DMS53 treated with DMSO at 0.1 percent for 48 hours (cell line): ENCODE results near the gene NASP.
"Not testable (repeated sequence)": the region's sequence is repeated elsewhere in the genome, so short reads cannot be mapped to it uniquely, and the experiment has no call there.

ENCODE experiments used
- DNase-seq: peaks from one replicate; lab custom pipeline; 2025; ENCODE audit not compliant: unreplicated experiment; lab: John Stamatoyannopoulos, UW

NASP gene

DNA sequence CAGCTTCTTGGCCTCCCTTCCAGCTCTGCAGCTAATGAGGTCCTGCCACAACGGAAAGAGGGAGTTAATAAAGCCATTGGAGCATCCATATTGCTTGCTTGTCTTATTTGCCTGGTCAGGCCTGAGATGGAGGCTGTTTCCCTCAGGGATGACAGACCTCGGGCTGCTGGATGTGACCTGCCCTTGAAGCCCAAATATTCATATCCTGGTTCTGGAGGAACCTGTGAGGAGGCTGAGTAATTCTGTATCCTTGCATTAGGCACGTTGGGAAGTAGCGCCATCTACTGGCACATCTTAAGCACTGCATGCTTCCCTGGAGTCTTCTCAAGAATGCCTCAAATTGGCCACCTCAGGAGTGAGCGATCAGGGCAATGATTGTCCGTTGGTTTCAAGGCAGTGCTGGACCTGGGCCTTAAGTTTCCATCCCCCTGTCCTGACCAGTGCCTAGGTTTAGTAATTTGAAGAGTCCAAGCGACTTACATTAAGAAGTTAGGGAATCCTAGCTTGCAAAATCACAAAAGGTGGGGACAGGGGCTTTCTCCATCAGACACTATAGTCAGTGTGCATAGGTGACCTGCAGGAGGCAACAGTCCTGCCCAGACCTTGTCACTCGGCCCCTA, 13.8 kb upstream of the NASP start:
- peak; percentile 74 for DNase-seq

DNA sequence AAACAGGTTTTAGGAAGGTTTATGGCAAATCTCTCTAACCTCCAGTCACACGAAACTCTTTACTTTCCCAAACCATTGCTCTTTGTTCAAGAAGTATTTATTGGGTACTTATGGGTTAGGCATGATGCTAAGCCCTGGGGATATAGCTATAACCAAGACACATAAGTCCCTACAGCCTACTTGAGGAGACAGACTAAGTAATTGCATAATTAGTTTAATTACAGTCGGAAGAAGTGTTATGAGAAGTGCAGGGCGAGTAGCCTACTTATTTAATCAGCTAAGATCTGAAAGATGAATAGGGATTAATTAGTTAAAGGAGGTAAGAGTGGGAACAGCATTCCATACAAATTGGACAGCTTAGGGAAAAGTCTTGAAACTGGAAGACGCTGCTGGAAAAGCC, 13.2 kb upstream of the NASP start:
- DNase-seq, result no peak

DNA sequence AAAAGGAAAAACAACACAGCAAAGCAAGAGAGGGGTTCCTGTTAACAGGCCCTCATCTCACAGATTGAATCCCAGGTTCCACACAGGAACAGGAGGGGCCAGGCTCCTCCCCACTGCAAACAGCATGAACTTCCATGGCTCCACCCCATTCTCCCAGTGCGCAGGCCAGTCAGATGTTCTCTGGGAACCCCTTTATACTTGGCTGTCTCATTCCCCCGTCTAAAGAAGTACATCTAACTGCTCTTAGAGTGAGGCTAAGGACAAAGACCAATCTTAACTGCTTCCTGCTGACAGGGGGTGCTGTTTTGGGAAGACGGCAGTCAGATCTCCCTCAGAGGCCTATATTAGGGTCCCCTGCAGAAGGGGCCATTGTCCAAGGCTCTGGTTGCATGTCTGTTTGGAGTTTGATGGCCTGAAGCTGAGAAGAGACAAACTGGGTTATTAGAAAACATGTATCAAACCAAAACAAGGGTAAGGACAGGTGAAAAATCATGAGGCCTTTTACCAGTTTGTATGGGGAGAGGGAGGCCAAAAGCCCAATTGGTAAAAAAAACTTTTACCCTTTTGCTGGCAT, 10.5 kb upstream of the NASP start:
- DNase-seq, result no peak

DNA sequence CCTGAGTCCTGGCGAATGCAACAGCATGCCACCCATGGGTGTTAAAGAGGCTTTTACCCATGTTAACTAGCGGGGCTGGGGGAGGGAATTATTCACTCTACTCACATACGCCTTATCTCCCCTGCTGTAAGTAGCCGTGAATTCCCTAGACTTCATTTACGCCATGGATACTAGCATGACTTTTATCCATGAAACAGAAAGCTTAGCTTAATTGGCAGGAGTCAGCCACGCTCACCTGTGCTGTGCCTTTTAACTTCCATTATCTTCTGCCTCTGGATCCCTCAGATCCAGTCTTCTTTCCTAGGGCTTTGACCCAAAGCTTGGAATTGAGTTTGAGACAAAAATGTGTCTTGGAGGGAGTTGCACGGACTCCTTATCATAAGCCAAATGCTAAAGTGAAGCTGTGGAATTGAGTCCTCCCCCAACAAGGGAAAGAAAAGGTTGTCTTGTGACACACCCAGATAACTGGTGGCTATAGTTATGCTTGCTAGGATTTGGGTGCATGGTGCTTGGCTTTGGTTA, 9.7 kb upstream of the NASP start:
- no peak for DNase-seq

DNA sequence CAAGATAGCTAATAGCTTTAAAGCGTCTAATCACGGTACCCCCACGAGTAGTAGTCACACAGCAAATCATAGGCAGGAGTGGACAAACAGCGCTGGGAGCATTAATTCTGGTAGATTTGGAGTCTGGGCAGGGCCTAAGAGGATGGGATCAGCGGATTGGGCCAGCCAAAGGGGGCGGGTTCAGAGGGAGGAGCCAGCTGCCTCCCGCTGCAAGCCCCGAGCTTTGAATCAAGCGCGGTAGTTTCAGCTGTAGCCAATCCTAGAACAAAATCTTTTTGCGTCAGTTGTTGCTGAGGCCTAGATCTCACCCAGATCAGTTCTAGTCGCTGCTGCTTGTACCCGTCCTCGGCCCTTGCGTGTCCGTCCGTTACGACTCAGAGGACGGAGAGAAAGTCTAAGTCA, 576 bp upstream of the NASP start:
- peak; percentile 96 for DNase-seq

DNA sequence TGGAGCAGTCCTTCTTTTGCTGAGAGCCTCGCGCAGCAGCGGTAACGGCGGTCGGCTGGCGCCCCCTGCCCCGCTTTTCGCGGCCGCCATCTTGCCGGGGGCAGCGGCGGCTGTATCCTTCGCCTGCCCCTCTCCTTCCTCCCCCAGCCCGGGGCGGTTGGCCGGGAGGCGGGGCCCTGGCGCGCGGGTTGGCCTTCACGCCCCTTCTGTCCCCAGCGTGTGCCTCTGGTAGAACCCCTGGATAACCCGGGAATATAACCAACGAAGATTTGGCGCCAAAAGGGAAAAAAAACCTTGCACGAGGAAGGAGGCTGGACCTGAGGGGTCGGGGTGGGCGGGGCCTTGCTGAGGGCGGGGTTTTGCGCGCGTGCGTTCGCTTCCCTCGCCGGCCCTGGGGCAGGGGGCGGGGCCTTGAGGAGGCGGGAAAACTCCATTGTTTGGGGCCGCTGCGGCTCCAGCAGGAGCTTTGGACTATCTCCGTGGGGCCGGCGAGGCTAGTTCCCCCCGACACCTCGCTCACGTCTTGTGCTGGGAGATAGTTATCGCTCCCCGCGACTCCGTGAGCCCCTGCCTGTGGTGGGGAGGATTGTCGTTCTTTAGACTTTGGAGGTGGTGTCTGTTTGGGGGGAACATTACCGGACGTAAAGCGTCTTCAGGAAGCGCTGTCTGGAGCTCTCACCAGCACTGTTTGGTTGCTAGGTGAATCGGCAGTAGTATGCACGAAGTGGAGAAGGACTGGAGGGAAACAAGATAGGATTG, 689 bp downstream of the NASP start:
- DNase-seq, result peak; percentile 77

DNA sequence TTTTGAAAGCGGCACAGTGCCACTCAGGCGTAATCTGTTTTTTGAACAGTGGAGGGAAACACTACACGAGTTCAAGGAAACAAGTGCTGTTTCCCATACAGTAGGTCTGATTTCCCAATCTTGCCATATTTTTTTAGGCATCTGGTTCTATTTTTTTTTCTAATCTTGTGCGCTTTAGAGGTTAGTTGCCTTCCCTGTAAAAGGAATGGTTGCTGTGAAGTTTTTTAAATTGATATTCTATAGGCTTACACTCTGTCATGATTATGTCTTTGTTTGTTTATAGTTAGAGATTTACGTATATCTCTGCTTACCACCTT, 1.2 kb downstream of the NASP start:
- no peak for DNase-seq

DNA sequence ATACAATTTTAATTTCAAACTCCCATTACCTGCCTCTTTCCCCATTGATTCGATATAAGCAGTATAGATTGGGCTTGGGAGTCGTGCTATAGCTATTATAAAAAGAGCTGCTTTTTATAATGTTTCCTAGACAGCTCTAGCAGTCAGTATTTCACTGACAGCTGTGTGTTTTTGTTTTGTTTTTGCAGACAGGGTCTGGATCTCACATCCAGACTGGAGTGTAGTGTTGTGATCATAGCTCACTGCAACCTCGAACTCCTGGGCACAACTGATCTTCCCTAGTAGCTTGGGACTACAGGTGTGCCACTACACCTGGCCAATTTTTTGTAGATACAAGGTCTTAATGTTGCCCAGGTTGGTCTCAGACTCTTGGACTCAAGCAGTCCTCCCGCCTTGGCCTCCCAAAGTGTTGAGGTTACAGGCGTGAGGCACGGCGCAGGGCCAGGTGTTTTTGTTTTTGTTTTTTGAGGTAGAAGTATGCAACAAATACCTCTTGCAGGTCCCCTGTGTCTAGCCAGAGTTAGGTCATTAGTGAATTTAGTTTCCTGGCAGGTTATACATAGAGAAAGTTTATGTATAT, 1.7 kb downstream of the NASP start:
- DNase-seq, result no peak

DNA sequence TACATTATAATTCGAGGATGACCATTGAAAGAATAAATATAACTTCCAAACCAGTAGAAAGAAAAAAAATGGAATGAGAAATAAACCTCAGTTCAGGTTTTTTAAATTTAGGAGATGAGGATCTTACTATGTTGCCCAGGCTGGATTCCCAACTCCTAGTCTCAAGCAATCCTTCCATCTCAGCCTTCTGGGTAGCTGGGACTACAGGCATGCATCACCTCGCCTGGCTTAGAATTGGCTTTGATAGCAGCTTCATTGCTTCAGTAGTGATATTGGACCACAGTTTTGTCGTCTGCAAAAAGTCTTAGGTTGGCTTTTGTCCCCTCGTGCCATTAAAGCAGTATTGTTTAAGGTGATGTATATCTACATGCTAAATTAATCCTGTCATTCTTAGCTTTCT, 2.9 kb downstream of the NASP start:
- no peak for DNase-seq

DNA sequence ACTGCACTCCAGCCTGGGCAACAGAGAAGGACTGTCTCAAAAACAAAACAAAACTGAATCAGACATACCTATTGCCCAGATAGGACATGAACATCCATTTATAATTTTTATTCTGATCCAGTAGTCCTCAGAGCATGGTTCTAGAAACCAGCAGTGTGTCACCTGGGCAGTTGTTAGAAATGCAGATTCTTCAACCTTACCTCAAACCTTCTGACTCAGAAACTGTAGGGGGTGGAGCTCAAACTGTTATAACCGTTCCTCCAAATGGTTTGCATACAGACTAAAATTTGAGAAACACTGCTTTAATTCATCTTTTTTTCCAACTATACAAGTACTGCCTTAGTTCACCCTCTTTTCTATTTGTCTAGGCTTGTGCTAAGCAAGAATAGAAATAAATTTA, 6.0 kb downstream of the NASP start:
- DNase-seq, result no peak

DNA sequence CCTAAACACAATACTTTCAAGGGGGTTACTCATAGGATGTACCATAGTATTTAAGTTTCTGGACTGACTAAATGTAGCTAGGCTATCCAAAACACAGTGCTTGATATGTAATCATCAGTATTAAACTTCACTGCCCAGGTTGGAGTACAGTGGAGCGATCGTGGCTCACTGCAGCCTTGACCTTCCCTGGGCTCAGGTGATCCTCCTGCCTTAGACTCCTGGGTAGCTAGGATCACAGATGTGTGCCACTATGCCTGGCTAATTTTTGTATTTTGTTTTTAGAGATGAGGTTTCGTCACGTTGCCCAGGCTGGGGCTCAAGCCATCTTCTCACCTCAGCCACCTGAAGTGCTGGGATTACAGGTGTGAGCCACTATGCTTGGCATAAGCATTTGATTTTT, 10.6 kb downstream of the NASP start:
- no peak for DNase-seq

DNA sequence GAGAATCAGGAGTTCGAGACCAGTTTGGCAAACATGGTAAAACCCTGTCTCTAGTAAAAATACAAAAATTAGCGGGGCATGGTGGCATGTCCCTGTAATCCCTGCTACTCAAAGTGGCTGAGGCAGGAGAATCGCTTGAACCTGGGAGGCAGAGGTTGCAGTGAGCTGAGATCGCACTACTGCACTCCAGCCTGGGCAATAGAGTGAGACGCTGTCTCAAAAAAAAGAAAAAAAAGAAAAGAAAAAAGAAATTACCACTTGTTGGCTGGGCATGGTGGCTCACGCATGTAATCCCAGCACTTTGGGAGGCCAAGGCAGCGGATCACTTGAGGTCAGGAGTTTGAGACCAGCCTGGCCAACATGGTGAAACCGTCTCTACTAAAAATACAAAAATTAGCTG, 12.9 kb downstream of the NASP start:
- not testable (repeated sequence) for DNase-seq

DNA sequence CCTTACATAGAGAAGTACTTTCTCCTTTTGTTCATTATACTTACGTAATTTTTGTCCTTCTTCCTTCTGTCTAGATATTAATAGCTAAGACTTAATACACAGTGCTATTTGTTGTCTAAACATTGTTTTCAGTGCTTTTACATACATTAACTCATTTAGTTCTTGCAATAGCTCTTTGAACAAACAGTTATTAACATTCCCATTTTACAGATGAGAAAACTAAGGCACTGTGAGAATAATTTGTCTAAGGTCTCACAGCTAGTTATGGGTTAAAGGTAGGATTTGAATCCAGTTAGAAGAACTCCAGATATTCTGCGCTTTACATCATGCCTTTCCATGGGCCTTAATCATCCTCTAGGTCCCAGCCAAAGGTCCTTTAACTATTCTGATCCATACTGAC, 20.4 kb downstream of the NASP start:
- no peak for DNase-seq

DNA sequence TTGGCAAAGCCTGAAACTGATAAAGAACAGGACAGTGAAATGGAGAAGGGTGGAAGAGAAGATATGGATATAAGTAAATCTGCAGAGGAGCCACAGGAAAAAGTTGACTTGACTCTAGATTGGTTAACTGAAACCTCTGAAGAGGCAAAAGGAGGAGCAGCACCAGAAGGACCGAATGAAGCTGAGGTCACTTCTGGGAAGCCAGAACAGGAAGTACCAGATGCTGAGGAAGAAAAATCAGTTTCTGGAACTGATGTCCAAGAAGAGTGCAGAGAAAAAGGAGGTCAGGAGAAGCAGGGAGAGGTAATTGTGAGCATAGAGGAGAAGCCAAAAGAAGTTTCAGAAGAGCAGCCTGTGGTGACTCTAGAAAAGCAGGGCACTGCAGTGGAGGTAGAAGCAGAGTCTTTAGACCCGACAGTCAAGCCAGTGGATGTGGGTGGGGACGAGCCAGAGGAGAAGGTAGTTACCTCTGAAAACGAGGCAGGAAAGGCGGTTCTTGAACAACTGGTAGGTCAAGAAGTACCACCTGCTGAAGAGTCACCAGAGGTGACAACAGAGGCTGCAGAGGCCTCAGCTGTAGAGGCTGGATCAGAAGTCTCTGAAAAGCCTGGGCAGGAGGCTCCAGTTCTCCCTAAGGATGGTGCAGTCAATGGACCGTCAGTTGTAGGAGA, 23.7 kb downstream of the NASP start:
- DNase-seq, result no peak

DNA sequence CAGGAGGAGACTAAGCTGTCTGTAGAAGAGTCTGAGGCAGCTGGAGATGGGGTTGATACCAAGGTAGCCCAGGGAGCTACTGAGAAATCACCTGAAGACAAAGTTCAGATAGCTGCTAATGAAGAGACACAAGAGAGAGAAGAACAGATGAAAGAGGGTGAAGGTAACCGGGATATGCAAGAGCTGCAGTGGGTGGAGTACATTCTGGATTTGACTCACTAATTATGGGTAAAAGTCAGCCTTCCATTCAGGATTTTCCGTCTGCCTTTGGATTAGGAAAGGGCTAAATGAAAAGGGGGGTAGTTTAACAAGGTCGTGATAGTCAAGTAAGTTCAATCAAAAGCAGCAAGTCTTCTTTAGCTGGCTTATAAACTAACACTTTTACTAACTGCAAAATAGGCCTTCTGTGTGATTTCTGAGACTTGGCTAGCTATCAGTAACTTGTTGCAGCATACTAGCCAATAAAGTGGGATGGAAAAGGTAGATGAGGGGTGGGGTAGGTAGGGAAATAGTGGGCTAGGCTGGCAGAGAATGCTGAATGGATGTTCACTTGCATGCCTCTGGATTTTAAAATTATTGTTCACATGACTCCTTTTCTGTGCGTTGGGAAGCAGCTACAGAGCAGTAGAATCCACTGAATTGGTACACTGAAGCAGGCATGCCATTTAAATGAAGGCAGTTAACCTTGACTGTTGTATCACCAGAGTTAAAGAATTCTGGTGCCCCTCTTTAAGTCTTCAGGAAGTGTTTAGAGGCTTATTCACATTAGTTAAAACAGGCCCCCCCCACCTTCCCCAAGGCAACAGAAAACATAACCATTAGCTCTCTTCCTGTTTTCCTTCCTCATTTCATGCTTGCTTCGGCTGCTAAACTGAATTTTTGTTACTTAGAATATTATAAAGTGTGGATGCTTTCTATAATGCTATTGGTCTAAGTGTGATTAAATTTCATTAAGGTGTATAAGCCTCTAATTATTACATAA, 24.6 kb downstream of the NASP start:
- no peak for DNase-seq

DNA sequence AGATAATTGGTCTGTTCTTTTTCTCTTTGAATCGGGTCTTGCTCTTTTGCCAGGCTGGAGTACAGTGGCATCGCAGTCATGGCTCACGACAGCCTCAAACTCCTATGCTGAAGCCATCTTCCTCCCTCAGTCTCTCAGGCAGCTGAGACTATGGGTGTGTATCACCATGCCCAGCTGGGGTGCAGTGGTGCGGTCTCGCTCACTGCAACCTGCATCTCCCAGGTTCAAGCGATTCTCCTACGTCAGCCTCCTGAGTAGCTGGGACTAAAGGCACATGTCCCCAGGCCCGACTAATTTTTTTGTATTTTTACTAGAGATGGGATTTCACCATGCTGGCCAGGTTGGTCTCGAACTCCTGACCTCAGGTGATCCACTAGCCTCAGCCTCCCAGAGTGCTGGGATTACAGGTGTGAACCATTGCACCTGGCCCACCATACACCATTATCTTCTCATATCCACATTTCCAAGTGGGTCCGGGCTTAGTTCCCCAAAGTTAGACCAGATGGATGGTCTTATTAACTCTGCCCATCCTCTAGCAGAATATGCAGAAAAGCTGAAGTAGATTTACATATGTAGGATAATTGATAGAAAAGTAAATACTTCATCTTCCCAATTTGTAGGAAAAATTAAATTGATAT, 26.9 kb downstream of the NASP start:
- no peak for DNase-seq

DNA sequence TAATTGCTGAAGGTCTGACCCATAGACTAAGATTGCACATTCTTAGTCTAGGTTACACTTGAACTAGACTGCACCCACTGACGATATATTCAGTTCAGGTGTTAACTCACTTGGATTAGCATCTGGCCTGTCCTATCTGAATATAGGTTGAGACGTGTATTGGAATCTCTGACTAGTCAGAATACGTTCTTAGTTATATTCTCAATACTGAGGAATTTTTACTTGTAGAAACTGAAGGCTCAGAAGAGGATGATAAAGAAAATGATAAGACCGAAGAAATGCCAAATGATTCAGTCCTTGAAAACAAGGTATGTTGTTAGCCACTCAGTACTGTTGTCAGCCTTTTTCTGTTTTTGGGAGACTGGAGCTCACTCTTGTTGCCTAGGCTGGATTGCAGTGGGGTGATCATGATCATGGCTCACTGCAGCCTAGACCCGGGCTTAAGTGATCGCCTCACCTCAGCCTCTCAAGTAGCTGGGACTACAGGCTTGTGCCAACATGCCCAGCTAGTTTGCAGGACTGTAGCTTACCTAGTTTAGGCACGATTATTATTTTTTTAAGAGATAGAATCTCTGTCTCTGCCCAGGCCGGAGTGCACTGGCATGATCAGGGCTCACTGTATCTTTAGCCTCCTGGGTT, 29.2 kb downstream of the NASP start:
- no peak for DNase-seq

DNA sequence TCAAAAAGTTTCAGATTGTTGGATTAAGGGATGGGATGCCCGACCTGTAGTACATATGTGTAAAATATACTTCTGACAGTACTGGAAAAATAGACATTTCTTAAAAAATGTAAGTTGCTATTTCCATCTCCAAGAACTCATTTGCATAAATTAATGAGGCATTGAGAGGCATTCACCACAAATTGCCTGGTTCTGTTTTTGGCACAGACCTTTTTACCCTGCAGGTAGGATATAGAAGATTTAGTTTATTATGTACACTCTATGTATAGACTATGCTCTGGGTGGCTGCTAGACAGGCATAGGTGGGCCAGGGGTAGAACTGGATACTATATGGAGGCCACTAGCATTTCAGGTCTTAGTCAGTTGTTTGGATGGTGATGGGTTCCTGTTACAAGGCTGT, 32.0 kb downstream of the NASP start:
- DNase-seq, result no peak

DNA sequence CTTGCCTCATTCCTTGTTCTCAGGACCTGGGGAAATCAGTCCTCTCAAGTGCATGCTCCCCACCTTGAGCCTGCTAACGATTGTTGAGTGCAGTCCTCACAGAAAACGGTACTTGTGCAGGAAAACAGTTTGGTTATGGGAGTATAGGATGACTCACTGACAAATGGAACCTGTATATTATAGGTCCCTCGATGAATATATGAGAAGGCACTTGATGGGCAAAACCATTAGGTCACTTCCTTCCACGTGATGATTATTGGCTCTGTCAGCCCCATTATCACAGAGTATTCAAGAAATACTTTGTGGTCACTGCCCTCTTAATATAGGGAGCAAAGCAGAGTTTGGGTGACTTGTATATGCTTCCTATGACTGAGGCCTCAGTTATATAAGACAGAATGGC, 33.8 kb downstream of the NASP start:
- no peak for DNase-seq
